Measurements from ENCODE around the gene CPLX1. TPM values are rescaled to one million over a fixed set of nuclear protein-coding genes. Genes with fewer than 3 reads are reported as not detected.

The CPLX1 gene
- total RNA-seq, 2 experiments from 2014 or later, result 0.43 to 0.61 TPM

DNA sequence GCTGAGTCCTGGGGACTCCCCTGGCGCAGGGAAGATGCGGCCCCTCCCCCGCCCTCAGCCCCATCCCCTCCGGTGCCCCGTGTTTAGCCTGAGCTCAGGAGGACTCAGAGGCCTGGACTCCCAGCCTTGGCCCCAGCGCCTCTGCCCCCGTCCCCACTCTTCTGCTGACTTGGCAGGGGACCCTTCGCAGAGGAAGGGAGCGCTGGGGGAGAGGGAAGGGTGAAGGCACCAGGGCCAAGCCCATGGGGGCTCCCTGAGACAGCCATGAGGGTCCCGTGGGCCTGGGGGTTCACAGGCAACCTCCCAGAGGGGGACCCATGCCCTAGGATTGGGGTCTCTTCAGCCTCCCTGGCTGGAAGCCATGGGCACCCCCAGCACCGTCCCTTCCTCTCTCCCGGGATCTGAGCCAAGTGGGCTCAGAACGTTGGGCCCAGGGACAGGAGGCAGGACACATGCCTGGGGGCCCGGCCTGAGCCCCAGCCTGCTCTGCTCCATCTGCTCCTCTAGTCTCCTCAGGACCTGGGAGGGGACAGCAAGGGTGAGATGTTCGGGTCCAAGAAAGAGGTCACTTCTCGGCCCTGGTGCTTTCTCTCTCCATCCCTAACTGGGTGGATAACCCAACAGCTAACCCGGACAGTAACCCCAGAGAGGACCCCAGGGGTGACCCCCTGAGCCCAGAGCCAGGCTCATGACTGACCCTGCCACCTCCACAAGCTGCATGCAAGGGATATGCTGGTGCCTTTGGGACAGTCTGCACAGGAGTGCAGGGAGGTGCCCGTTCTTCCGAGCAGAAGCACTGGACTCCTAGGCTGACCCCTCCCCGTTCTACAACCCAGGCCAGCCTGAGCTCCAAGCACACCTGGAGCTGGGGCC, 1.5 kb upstream of the CPLX1 start:
- Mint-ChIP-seq H3K4me3 (no peak overlapping the region), H3K27ac (no peak overlapping the region), H3K36me3 (no peaks in the 10 kb centered on the region), H3K27me3 (peaks cover 27% of the 10 kb centered on the region), H3K4me1 (ENCODE audit: low read depth) (no peaks in the 10 kb centered on the region), H3K9me3 (peaks cover 2% of the 10 kb centered on the region)
- ChIA-PET POLR2A (no interaction called here), CTCF (no interaction called here)
- DNase-seq, result no peak
- intact Hi-C loops (cut with micrococcal nuclease), result no loop called here

DNA sequence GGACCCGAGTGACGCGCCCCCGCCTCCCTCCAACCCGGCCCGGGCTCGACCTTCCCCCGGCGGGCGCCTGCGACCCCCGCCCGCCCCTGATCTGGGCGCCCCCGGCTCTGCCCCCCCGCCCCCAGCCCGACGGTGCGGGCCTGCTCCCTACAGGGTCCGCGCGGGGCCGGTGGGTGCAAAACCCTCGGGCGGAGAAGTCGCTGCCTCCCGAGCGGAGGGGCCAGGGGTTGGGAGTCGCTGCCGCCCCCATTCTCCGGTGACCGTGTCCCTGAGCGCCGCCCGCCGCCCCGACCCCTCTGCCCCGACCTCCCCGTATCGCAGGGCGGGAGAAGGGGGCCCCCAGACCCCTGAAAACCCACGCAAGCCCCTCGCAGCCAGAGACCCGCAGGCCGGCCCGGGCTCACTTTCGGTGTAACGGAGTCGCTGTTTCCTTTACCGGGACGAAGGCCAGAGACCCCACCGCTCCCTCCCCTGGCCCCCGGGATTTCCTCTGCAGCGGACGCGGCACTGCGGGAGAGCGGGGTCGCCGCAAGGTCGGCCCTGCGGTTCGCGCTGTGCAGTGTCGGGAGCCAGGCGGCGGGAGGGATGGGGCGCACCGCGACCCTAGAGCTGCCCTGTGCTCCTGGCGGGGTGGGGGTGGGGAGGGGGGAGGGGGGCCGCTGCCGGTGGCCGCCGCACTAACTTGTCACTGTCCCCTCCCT, 729 bp upstream of the CPLX1 start:
- Mint-ChIP-seq H3K4me3 (no peak overlapping the region), H3K4me1 (ENCODE audit: low read depth) (no peaks in the 10 kb centered on the region), H3K36me3 (no peaks in the 10 kb centered on the region), H3K27me3 (peaks cover 34% of the 10 kb centered on the region), H3K9me3 (peaks cover 2% of the 10 kb centered on the region), H3K27ac (no peak overlapping the region)
- intact Hi-C loops (cut with micrococcal nuclease), result no loop called here
- POLR2A ChIA-PET, result no interaction called here
- DNase-seq, result no peak
- CTCF ChIA-PET, result no interaction called here

DNA sequence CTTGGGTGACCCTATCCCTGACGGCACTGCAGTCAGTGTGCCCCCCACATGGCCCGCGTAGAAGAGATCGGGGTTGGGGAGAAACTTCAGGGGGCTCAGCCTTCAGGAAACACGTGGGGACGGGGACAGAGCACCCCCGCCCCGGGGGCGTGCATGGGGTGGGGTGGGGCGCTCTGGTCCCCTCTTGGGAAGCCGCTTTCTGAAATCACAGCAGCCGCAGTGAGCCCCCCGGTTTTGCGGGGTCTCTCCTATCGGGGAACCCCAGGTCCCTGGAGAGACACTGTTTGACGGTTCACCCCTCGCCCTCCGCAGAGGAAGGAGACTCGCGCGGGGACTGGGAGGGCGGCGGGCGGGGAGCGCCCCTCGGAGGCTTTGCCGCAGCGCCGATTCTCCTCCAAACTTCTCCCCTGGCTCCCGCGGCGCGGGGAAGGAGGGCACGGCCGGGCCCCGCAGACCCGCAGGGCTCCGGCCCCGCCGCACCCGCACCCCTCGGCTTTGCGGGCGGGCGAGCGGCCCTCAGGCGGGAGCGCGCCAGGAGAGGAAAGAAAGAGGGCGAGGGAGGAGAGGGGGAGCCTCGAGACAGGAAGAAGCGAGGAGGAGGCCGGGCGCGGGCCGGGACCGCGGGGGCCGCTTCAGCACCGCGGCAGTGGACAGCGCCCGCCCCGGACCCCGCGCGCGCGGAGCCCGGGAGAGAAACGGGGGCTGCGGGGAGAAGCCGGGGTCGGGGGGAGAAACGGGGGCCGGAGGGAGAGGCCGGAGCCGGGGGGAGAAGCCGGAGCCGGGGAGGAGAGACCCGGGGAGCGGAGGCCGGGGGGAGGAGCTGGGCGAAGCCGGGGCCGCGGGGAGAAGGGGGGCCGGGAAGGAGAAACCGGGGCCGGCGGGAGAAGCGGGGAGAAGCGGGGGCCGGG, 612 bp downstream of the CPLX1 start:
- H3K36me3 Mint-ChIP-seq, result no peaks in the 10 kb centered on the region
- DNase-seq, result peak; percentile 26
- ChIA-PET CTCF (no interaction called here), POLR2A (no interaction called here)
- intact Hi-C loops (cut with micrococcal nuclease), result no loop called here
- peaks cover 43% of the 10 kb centered on the region for H3K27me3 Mint-ChIP-seq
- no peaks in the 10 kb centered on the region for H3K9me3 Mint-ChIP-seq
- no peak overlapping the region for H3K4me3 Mint-ChIP-seq
- no peak overlapping the region for H3K27ac Mint-ChIP-seq
- no peaks in the 10 kb centered on the region for H3K4me1 Mint-ChIP-seq (ENCODE audit: low read depth)

DNA sequence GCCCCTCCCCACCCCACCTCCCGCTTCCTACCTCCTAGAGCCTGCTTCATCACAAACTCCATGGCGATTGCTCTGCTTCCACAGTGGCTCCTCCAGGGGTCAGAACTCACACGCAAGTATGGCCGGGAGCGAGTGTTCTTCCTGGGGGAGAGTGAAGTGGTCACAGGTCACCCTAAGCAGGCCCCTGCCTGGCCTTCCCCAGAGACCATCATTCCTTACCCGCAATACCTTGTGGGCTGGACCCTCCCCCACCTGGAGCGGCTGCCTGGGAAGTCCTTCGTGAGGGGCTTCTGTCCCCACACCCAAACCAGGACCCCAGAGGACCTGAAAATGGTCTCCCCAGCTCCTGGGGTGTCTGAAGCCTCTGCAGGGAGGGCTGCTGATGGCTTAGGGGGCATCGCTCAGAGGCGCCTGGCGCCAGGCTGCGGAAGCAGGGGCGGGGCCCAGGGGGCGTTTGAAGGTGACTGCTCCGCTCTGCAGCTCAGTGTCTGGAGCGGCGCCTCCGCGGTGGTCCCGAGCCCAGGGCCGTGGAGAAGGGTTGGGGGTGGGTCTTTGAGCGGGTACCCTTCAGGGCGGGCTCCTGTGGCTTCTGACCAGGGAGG, 1.4 kb downstream of the CPLX1 start:
- H3K4me3 Mint-ChIP-seq, result no peak overlapping the region
- peaks cover 45% of the 10 kb centered on the region for H3K27me3 Mint-ChIP-seq
- ChIA-PET CTCF (interaction anchor here (1.7 kb wide), 1 partner anchor 30 kb away, joined by 4 read pairs; no protein-coding TSS in a partner anchor), POLR2A (no interaction called here)
- no peaks in the 10 kb centered on the region for H3K36me3 Mint-ChIP-seq
- intact Hi-C loops (cut with micrococcal nuclease), result no loop called here
- DNase-seq, result no peak
- no peak overlapping the region for H3K27ac Mint-ChIP-seq
- H3K4me1 Mint-ChIP-seq (ENCODE audit: low read depth), result no peaks in the 10 kb centered on the region
- no peaks in the 10 kb centered on the region for H3K9me3 Mint-ChIP-seq

DNA sequence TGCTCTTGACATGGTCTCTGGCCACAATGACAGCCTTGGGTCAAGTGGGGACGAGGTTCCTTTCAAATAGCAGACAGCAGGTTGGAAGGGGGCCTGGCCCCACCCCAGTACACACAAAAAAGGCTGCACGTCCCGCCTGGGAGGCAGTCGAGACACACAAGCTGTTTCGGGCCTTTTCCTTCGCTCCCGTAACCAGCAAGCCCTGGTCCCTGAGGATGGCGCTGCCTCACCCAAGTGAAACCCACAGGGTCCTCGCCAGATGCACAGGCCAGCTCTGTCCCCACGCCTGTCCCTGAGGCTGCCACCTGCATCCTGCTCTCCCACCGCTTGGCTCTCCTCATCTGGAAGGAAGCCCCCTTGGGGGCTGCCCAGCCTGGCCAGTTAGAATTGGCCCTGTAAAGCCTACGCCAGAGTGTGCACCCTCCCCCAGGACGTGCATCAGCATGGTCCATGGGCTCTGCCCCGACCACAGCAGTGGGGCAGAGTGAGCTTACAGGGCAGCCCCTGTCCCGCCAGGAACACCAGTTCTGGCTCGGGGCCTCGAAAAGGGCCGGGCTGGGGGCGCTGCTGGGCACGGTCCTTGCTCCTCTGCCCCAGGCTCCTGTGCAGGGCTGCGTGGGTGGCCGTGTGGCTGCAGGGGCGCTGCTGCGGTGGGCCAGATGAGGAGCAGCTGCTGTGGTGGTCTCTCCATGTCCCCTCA, 2.0 kb downstream of the CPLX1 start:
- DNase-seq, result no peak
- H3K4me1 Mint-ChIP-seq (ENCODE audit: low read depth), result no peaks in the 10 kb centered on the region
- ChIA-PET POLR2A (no interaction called here), CTCF (interaction anchor here (1.7 kb wide), 1 partner anchor 29 kb away, joined by 4 read pairs; no protein-coding TSS in a partner anchor)
- no peaks in the 10 kb centered on the region for H3K9me3 Mint-ChIP-seq
- intact Hi-C loops (cut with micrococcal nuclease), result no loop called here
- H3K4me3 Mint-ChIP-seq, result no peak overlapping the region
- H3K27ac Mint-ChIP-seq, result no peak overlapping the region
- H3K36me3 Mint-ChIP-seq, result no peaks in the 10 kb centered on the region
- H3K27me3 Mint-ChIP-seq, result peaks cover 45% of the 10 kb centered on the region

DNA sequence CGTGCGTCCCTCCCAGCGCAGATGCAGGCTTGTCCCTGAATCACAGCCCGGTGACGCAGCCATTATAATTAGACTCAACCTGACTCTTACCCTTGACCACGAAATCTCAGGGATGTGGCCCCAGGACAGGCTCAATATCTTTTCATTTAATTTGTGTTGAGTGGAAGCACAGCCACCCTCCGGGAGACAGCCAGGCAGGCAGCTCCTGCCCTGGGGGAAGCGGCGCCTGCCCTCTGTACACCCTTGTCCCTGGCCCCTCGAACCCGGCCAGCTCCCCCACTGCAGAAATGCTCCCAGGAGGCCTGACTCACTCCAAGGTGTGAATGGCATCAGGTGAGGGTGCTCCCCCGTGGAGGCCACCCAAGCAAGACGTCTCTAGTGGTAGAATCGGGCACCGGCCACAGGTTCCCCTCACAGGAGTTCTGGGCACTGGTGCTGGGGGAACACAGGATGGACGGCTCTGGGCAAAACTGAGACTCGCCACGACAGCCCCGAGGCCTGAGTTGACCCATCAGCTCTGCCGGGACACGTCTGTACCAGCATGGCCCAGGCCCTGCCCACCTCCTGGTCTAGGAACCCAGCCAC, 2.7 kb downstream of the CPLX1 start:
- H3K27ac Mint-ChIP-seq, result no peak overlapping the region
- H3K36me3 Mint-ChIP-seq, result no peaks in the 10 kb centered on the region
- H3K9me3 Mint-ChIP-seq, result no peaks in the 10 kb centered on the region
- DNase-seq, result no peak
- peaks cover 44% of the 10 kb centered on the region for H3K27me3 Mint-ChIP-seq
- no peaks in the 10 kb centered on the region for H3K4me1 Mint-ChIP-seq (ENCODE audit: low read depth)
- ChIA-PET CTCF (interaction anchor here (1.7 kb wide), 1 partner anchor 29 kb away, joined by 4 read pairs; no protein-coding TSS in a partner anchor), POLR2A (no interaction called here)
- no peak overlapping the region for H3K4me3 Mint-ChIP-seq
- intact Hi-C loops (cut with micrococcal nuclease), result no loop called here

DNA sequence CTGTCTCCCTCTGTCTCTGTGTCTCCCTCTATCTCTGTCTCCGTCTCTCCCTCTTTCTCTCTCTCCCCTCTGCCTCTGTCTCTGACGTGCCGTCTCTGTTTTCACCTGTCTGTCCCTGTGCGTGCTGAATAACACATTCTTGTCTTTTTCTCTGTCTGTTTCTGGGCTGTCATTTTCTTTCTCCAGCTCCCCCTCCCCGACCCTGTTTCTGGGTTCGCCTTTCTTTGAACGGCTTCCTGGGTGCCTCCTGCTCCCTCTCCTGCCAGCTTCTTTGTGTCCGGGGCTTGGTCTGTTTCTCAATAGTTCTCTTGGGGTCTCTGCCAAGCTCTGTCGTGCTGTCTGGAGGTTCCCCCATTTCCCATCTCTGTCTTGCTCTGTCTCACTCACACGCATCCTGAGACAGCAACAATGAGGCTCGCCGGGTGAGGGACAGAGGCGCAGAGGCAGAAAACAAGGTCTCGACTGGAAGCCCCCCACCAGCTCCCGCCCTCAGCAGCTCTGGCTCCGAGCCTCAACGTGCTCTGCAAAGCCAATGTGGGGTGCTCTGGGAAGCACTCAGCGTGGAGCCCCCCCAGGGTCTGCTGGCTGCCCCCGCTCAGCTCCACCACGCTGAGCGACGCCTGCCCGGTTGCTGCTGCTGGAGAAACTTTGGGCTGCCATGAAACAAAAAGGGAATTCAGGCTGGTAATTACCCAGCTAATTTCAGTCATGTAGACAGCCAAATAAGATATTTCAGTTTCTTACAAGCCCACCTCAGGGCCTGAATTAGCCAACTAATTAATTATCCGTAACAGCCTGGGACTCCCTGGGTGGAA, 3.4 kb downstream of the CPLX1 start:
- POLR2A ChIA-PET, result no interaction called here
- Mint-ChIP-seq H3K27me3 (peaks cover 38% of the 10 kb centered on the region), H3K4me1 (ENCODE audit: low read depth) (no peaks in the 10 kb centered on the region), H3K36me3 (no peaks in the 10 kb centered on the region), H3K4me3 (no peak overlapping the region), H3K9me3 (no peaks in the 10 kb centered on the region), H3K27ac (no peak overlapping the region)
- CTCF ChIA-PET, result interaction anchor here (0.6 to 1.7 kb wide), 2 partner anchors 28 to 80 kb away, joined by 3 to 4 read pairs; no protein-coding TSS in a partner anchor
- no peak for DNase-seq
- intact Hi-C loops (cut with micrococcal nuclease), result no loop called here

DNA sequence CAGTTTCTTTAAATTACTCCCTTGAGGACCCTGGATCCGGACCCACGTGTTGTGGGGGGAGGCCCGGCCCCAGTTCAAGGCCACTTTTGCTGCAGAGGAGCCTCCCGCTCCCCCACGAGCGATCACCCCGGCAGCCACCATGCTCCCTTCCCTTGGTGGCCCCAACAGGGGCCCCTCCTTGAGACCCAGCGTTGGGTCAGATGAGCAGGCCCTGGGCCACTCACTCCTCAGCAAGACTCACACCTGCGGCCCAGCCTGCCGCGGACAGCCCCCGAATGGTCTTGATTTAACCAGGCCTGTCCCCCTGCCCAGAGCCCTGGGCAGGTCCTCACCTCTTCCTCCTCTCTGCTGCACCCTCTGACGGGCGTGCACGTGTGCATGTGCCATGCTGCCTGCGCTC, 4.3 kb downstream of the CPLX1 start:
- Mint-ChIP-seq H3K36me3 (no peaks in the 10 kb centered on the region), H3K27me3 (peaks cover 41% of the 10 kb centered on the region), H3K27ac (no peak overlapping the region), H3K4me3 (no peak overlapping the region), H3K9me3 (no peaks in the 10 kb centered on the region), H3K4me1 (ENCODE audit: low read depth) (no peaks in the 10 kb centered on the region)
- intact Hi-C loops (cut with micrococcal nuclease), result no loop called here
- ChIA-PET CTCF (no interaction called here), POLR2A (no interaction called here)
- DNase-seq, result no peak

DNA sequence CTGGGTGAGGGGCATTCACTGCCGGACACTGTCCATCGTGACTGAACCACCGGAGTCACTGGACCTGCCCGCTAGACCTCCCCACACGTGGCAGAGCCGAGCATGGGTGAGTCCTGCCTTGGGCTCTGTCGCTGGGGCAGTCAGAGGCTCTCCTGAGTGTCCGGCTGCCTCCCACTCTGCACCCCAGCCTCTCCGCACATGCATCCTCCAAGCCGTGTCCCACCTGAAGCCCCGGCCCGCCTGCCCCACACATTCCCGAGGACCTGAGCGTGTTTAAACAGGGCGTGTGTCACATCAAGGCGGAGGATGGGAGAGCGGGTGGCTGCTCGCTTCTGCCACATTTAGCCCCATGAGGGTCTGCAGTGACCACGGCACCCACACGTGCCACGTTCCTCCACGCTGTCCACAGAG, 4.7 kb downstream of the CPLX1 start:
- POLR2A ChIA-PET, result no interaction called here
- CTCF ChIA-PET, result no interaction called here
- Mint-ChIP-seq H3K4me3 (no peak overlapping the region), H3K36me3 (no peaks in the 10 kb centered on the region), H3K4me1 (ENCODE audit: low read depth) (no peaks in the 10 kb centered on the region), H3K27me3 (peaks cover 42% of the 10 kb centered on the region), H3K9me3 (no peaks in the 10 kb centered on the region), H3K27ac (no peak overlapping the region)
- intact Hi-C loops (cut with micrococcal nuclease), result no loop called here
- DNase-seq, result no peak

DNA sequence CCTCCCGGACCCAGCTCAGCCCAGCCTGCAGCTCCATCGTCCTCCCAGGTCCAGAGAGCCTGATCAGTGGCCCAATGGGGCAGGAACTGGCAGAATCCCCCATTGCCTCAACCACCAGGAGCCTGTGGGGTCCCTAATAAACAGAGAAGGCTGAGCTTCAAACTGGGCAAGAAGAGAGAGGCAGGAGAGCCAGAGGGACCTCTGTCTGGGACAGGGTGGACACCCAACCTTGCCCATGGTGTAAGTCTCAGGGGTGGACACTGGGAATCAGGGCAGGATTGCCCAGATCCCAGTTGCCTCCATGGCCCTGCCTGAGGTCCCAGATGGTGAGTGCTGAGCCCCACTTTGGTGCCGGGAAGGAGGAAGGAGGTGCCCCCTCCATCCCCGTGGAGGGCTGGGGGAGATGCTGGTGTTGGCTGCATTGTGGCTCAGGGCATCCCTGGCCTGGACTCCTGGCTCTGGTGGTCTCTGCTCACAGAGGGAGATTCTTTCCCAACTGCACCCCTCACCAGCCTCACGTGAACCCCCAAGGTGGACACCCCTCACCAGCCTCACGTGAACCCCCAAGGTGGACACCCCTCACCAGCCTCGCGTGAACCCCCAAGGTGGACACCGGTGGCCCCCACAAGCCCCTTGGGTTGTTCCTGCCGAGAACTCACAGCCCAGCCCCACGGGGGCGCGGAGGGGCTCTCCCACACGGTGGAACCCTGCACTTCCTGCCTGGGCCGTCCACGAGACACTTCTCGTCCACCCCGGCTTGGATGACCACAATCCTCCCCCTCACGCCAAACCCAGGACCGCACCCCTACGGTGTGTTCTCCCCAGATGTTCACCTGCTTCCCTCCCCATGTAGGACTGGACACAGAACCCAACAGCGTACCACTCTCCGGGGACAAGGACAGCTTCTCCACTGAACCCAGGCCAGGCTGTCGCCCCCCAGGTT, 5.4 kb downstream of the CPLX1 start:
- ChIA-PET POLR2A (no interaction called here), CTCF (interaction anchor here (0.9 kb wide), 1 partner anchor 78 kb away, joined by 3 read pairs; no protein-coding TSS in a partner anchor)
- H3K27ac Mint-ChIP-seq, result no peak overlapping the region
- H3K9me3 Mint-ChIP-seq, result no peaks in the 10 kb centered on the region
- no peaks in the 10 kb centered on the region for H3K36me3 Mint-ChIP-seq
- H3K4me1 Mint-ChIP-seq (ENCODE audit: low read depth), result no peaks in the 10 kb centered on the region
- intact Hi-C loops (cut with micrococcal nuclease), result no loop called here
- peaks cover 44% of the 10 kb centered on the region for H3K27me3 Mint-ChIP-seq
- no peak for DNase-seq
- no peak overlapping the region for H3K4me3 Mint-ChIP-seq
